ENCODE data around the gene ITPA.
"Not testable (repeated sequence)": the region's sequence is repeated elsewhere in the genome, so short reads cannot be mapped to it uniquely, and the experiment has no call there.

ITPA gene

DNA sequence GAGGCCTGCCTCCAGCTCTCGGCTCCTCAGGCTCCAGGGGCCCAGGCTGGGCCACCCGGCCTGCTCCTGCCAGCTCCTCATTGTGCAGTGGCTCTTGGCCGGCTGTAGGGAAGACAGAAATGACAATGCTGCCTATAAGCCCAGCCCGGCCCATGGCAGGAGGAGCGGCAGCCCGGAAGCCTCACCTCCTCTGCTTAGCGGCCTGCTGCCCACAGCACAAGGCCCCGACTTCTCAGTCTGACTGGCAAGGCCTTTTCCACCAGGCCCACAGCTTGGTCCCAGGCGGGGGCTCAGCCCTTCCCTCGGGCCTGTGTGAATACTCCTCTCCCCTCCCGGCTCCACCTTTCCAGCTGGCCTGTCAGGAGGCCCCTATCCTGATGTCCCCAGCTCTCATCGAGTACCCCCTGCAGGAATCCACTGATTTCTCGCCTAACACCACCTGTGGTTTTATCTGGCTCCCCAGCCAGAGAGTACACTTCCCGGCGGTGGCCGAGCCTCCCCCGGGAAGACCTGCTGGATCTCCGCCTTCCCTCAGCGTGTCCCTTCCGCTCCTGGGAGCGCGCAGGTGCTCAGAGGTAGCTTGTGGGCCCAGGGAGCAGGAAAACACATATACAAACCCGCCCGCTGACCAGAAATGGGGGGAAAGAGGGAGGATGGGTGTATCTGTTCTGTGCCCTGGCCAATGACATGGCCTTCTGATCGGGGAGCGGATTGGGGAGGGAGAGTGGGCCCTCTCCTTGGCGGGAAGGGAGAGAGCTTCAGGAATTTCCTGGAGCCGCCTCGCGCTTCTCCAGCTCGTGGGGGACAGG, 5.8 kb upstream of the ITPA start:
- TF ChIP-seq, protein P1, sequence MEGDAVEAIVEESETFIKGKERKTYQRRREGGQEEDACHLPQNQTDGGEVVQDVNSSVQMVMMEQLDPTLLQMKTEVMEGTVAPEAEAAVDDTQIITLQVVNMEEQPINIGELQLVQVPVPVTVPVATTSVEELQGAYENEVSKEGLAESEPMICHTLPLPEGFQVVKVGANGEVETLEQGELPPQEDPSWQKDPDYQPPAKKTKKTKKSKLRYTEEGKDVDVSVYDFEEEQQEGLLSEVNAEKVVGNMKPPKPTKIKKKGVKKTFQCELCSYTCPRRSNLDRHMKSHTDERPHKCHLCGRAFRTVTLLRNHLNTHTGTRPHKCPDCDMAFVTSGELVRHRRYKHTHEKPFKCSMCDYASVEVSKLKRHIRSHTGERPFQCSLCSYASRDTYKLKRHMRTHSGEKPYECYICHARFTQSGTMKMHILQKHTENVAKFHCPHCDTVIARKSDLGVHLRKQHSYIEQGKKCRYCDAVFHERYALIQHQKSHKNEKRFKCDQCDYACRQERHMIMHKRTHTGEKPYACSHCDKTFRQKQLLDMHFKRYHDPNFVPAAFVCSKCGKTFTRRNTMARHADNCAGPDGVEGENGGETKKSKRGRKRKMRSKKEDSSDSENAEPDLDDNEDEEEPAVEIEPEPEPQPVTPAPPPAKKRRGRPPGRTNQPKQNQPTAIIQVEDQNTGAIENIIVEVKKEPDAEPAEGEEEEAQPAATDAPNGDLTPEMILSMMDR (IDR thresholded peaks at IDR 0.05; ENCODE audit: low read depth, low read length), result no peak
- peak; percentile 9 for DNase-seq (ENCODE audit: low read depth, low spot score)
- H3K4me3 ChIP-seq (ENCODE audit: low read depth, low read length), result peak overlapping the region; percentile 83
- in situ Hi-C loops (cut with HindIII; ENCODE audit: low sequenced_read_pairs), result no loop called here

DNA sequence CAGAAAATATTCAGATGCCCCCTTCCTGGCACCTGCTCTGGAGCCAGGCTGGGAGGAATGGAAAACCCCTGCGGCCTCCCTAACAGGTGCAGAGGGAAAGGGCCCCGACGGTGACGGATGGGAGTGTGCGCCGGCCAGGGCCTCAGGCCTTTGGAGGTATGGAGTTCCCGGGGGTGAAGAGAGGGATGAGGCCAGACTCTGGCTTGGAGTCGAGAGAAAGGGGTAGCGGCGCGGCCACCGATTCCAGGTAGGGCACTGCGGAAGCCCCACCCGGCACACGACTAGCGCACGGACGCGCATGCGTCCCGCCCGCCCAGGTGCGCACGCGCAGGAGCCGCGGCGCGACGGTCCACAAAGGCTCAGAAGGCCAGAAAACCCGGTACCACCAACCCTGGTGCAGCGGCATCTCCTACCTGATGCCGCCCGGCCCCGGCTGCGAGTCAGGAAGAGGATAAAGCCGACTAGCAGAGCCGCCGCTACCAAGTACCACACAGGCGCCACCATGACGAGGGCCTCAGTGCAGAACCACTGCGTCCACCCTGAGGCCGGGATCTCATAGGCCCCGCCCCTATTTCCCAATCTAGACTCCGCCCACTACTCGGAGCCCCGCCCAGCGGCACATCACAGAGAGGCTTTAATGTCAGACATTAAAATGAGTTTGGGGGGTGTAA, 5.0 kb upstream of the ITPA start, which contains the start of gene DDRGK1:
Gene DDRGK1 (minus strand): TSS at position 559 of the 671 bp plus-strand sequence. CDS start 55 bp downstream, at position 504.
- peak within 1 kb of the TSS; percentile 83 for H3K4me3 ChIP-seq (ENCODE audit: low read depth, low read length)
- TF ChIP-seq, protein P1 (IDR thresholded peaks at IDR 0.05; ENCODE audit: low read depth, low read length), result no peak
- in situ Hi-C loops (cut with HindIII; ENCODE audit: low sequenced_read_pairs), result no loop called here
- peak; percentile 84 for DNase-seq (ENCODE audit: low read depth, low spot score)

DNA sequence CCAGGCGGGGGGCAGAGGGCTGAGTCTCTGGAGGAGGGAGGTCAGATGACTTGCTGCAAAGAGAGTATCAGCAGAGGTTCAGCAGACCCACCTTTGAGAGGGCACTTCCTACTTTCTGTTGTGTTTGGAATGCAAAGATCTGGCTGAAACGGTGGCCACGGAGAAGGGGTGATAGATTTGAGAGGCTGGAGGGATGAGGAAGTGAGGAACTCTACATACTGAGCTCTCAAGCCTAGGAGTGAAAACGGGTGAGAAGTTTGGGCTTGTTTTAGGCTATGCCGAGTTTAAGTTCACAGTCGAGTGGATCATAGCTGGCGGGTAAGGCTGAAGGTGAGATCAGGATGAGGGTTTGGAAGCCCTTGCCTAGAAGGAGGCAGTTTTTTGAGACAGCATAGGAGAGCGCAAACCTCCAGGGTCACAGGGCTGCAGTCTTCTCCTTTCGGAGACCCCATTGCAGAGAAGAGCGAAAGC, 477 bp upstream of the ITPA start:
- H3K4me3 ChIP-seq (ENCODE audit: low read depth, low read length), result peak overlapping the region; percentile 86
- DNase-seq (ENCODE audit: low read depth, low spot score), result peak; percentile 8
- in situ Hi-C loops (cut with HindIII; ENCODE audit: low sequenced_read_pairs), result no loop called here
- TF ChIP-seq, protein P1 (IDR thresholded peaks at IDR 0.05; ENCODE audit: low read depth, low read length), result no peak

DNA sequence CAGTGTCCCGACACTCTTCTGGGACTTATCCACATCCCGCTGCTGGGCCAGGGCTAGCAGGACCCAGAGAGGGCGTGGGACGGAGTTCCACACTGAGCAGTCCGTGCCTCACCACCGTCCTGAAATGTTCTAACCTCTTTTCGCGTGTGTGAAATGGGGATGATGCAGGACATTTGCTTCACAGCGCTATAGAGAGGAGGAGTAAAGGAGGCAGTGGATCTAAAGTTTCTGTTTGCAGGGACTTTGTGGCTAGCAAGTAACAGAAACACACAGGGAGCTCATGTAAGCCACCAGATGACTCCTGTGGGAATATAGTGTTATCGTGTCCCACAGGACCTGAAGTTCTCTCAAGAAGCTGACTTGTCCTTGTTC, 634 bp downstream of the ITPA start:
- peak overlapping the region; percentile 86 for H3K4me3 ChIP-seq (ENCODE audit: low read depth, low read length)
- DNase-seq (ENCODE audit: low read depth, low spot score), result peak; percentile 6
- TF ChIP-seq, protein P1 (IDR thresholded peaks at IDR 0.05; ENCODE audit: low read depth, low read length), result no peak
- in situ Hi-C loops (cut with HindIII; ENCODE audit: low sequenced_read_pairs), result no loop called here

DNA sequence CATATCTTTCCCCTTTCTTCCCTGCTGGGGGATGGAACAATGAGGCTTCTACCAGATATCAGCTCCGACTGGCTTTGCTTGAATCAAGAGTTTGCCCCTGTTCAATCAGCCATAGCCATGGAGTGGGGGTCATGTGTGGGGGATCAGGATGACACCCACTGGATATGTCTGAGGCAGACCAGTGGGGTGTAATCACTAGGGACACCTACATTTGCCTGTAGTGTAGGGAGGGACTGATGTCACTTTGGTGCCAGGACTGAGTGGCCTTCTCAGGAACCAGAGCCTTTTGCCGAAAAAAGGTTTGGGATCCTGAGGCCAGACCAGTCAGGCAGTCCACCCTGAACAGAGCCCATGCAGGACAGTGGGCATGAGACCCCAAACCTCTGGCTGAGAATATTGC, 1.0 kb downstream of the ITPA start:
- no peak for DNase-seq (ENCODE audit: low read depth, low spot score)
- peak overlapping the region; percentile 86 for H3K4me3 ChIP-seq (ENCODE audit: low read depth, low read length)
- in situ Hi-C loops (cut with HindIII; ENCODE audit: low sequenced_read_pairs), result no loop called here
- TF ChIP-seq, protein P1 (IDR thresholded peaks at IDR 0.05; ENCODE audit: low read depth, low read length), result no peak

DNA sequence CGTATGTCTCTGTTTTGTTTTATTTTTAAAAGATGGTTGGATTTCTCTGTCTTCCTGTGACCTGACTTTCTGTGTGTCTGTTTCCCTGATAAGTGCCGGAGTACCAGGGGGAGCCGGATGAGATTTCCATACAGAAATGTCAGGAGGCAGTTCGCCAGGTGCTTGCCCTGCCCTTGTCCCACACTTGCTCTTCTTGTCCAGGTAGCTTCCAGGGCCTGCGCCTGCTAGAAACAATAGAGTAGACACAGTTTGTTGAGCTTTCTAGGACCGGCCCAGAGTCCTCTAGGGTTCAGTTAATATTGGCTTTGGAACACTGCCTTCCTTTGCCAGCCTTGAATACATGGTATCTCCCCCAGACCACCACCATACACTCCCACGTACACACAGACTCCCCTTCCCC, 3.9 kb downstream of the ITPA start:
- no peak overlapping the region for H3K4me3 ChIP-seq (ENCODE audit: low read depth, low read length)
- DNase-seq (ENCODE audit: low read depth, low spot score), result no peak
- TF ChIP-seq, protein P1 (IDR thresholded peaks at IDR 0.05; ENCODE audit: low read depth, low read length), result no peak
- in situ Hi-C loops (cut with HindIII; ENCODE audit: low sequenced_read_pairs), result no loop called here

DNA sequence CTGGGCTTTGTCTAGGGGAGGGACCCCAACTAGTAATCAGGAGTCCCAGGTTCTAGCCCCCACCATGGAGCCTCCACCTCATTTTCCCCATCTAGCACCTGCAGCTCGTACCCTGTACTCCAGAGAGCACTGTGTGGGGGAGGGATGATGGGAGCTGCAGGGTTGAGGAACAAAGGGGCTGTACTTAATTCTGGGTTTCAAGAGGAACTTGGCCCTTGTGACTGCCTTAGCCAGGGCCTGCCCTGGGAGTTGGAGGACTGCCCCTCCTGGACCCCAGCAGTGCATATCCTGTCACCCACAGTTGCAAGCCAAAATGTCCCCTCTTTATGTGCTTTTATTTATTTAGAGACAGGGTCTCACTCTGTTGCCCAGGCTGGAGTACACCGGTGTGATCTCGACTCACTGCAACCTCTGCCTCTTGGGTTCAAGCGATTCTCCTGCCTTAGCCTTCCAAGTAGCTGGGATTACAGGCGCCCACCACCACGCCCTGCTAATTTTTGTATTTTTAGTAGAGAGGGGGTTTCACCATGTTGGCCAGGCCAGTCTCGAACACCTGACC, 6.1 kb downstream of the ITPA start:
- in situ Hi-C loops (cut with HindIII; ENCODE audit: low sequenced_read_pairs); DNase-seq (ENCODE audit: low read depth, low spot score); H3K4me3 ChIP-seq (ENCODE audit: low read depth, low read length): not testable (repeated sequence)

Data from astrocyte of the spinal cord (primary cell).